ENCODE results near the gene HTR3B. TPM values are rescaled to one million over a fixed set of nuclear protein-coding genes. Genes with fewer than 3 reads are reported as not detected.
"Not testable (repeated sequence)": the region's sequence is repeated elsewhere in the genome, so short reads cannot be mapped to it uniquely, and the experiment has no call there.

The HTR3B gene
- total RNA-seq, 2 donors from 2014 or later, result not detected

GRCh38 chr11:113932788-113933187, 28.2 kb downstream of the HTR3B start:
- no peak overlapping the region for H3K27ac Mint-ChIP-seq
- H3K4me1 ChIP-seq (ENCODE audit: control insufficient read depth, insufficient read depth, low read length), result no peaks in the 10 kb centered on the region
- H3K9ac ChIP-seq (ENCODE audit: extremely low read depth, low read length, poor library complexity, severe bottlenecking), result no peak overlapping the region
- WGBS, 2 experiments (ENCODE audit: insufficient coverage in 1 of 2, insufficient read length in 1 of 2), result 60 to 69% methylated on average over 6 to 7 of the region's 7 CpGs
- no peak overlapping the region for H3K4me3 ChIP-seq (ENCODE audit: low read length)
- no peaks in the 10 kb centered on the region for H3K36me3 ChIP-seq (ENCODE audit: control insufficient read depth, insufficient read depth, low read length)
- no peak for DNase-seq
- H3K9me3 Mint-ChIP-seq, result no peaks in the 10 kb centered on the region
- no peak overlapping the region for H3K4me3 Mint-ChIP-seq
- no peaks in the 10 kb centered on the region for H3K27me3 ChIP-seq (ENCODE audit: control insufficient read depth, insufficient read depth, low read length, poor library complexity, severe bottlenecking)
- no peaks in the 10 kb centered on the region for H3K9me3 ChIP-seq (ENCODE audit: control insufficient read depth, low read length)
- H3K4me1 Mint-ChIP-seq, result no peaks in the 10 kb centered on the region
- no peak overlapping the region for H3K27ac ChIP-seq (ENCODE audit: low read depth, low read length)
- H3K36me3 Mint-ChIP-seq (ENCODE audit: low read depth), result no peaks in the 10 kb centered on the region
- H3K27me3 Mint-ChIP-seq (ENCODE audit: insufficient read depth), result no peaks in the 10 kb centered on the region
- no peak for TF ChIP-seq CTCF (conservative IDR thresholded peaks at IDR 0.05)

GRCh38 chr11:113934193-113934592, 29.6 kb downstream of the HTR3B start:
- H3K9ac ChIP-seq (ENCODE audit: extremely low read depth, low read length, poor library complexity, severe bottlenecking); H3K9me3 Mint-ChIP-seq; H3K27me3 ChIP-seq (ENCODE audit: control insufficient read depth, insufficient read depth, low read length, poor library complexity, severe bottlenecking); H3K36me3 Mint-ChIP-seq (ENCODE audit: low read depth); H3K27ac ChIP-seq (ENCODE audit: low read depth, low read length); H3K27me3 Mint-ChIP-seq (ENCODE audit: insufficient read depth); H3K27ac Mint-ChIP-seq; H3K4me3 Mint-ChIP-seq; H3K4me3 ChIP-seq (ENCODE audit: low read length); H3K36me3 ChIP-seq (ENCODE audit: control insufficient read depth, insufficient read depth, low read length); H3K9me3 ChIP-seq (ENCODE audit: control insufficient read depth, low read length); H3K4me1 Mint-ChIP-seq; H3K4me1 ChIP-seq (ENCODE audit: control insufficient read depth, insufficient read depth, low read length); DNase-seq: not testable (repeated sequence)
- WGBS, 2 experiments (ENCODE audit: insufficient coverage in 1 of 2, insufficient read length in 1 of 2), result 84 to 96% methylated on average over 2 to 3 of the region's 3 CpGs

GRCh38 chr11:113934761-113935160, 30.2 kb downstream of the HTR3B start:
- no peak overlapping the region for H3K9ac ChIP-seq (ENCODE audit: extremely low read depth, low read length, poor library complexity, severe bottlenecking)
- Mint-ChIP-seq H3K4me3 (no peak overlapping the region), H3K9me3 (no peaks in the 10 kb centered on the region), H3K27me3 (ENCODE audit: insufficient read depth) (no peaks in the 10 kb centered on the region), H3K36me3 (ENCODE audit: low read depth) (no peaks in the 10 kb centered on the region), H3K4me1 (no peaks in the 10 kb centered on the region), H3K27ac (no peak overlapping the region)
- WGBS, 2 experiments (ENCODE audit: insufficient coverage in 1 of 2, insufficient read length in 1 of 2), result 87% methylated on average over 3 of the region's 4 CpGs; no CpG with 5 or more reads in 1 of the 2 experiments
- no peaks in the 10 kb centered on the region for H3K36me3 ChIP-seq (ENCODE audit: control insufficient read depth, insufficient read depth, low read length)
- no peaks in the 10 kb centered on the region for H3K27me3 ChIP-seq (ENCODE audit: control insufficient read depth, insufficient read depth, low read length, poor library complexity, severe bottlenecking)
- no peak for DNase-seq
- no peak for TF ChIP-seq CTCF (conservative IDR thresholded peaks at IDR 0.05)
- no peaks in the 10 kb centered on the region for H3K9me3 ChIP-seq (ENCODE audit: control insufficient read depth, low read length)
- H3K4me1 ChIP-seq (ENCODE audit: control insufficient read depth, insufficient read depth, low read length), result no peaks in the 10 kb centered on the region
- no peak overlapping the region for H3K27ac ChIP-seq (ENCODE audit: low read depth, low read length)
- no peak overlapping the region for H3K4me3 ChIP-seq (ENCODE audit: low read length)

GRCh38 chr11:113935858-113936257, 31.3 kb downstream of the HTR3B start:
- Histone ChIP-seq H3K27me3 (ENCODE audit: control insufficient read depth, insufficient read depth, low read length, poor library complexity, severe bottlenecking) (no peaks in the 10 kb centered on the region), H3K9me3 (ENCODE audit: control insufficient read depth, low read length) (no peaks in the 10 kb centered on the region), H3K36me3 (ENCODE audit: control insufficient read depth, insufficient read depth, low read length) (no peaks in the 10 kb centered on the region), H3K27ac (ENCODE audit: low read depth, low read length) (no peak overlapping the region), H3K9ac (ENCODE audit: extremely low read depth, low read length, poor library complexity, severe bottlenecking) (no peak overlapping the region), H3K4me1 (ENCODE audit: control insufficient read depth, insufficient read depth, low read length) (no peaks in the 10 kb centered on the region), H3K4me3 (ENCODE audit: low read length) (no peak overlapping the region)
- H3K27ac Mint-ChIP-seq, result no peak overlapping the region
- H3K36me3 Mint-ChIP-seq (ENCODE audit: low read depth), result no peaks in the 10 kb centered on the region
- TF ChIP-seq CTCF (conservative IDR thresholded peaks at IDR 0.05), result no peak
- no peak overlapping the region for H3K4me3 Mint-ChIP-seq
- 93 to 94% methylated on average over 4 of the region's 4 CpGs for WGBS, 2 experiments (ENCODE audit: insufficient coverage in 1 of 2, insufficient read length in 1 of 2)
- no peaks in the 10 kb centered on the region for H3K27me3 Mint-ChIP-seq (ENCODE audit: insufficient read depth)
- DNase-seq, result no peak
- no peaks in the 10 kb centered on the region for H3K9me3 Mint-ChIP-seq
- H3K4me1 Mint-ChIP-seq, result no peaks in the 10 kb centered on the region

Data from endodermal cell (in vitro differentiated cells).